Retina (tissue), 1 donor: ENCODE data around the gene PTPN18.
A peak's percentile ranks its signal among the peaks of the same experiment; 100 is the strongest.

ENCODE experiments used
- DNase-seq: peaks from one replicate; pipeline ENCODE4 v3.0.0-alpha.2; 2016

The PTPN18 gene

DNA sequence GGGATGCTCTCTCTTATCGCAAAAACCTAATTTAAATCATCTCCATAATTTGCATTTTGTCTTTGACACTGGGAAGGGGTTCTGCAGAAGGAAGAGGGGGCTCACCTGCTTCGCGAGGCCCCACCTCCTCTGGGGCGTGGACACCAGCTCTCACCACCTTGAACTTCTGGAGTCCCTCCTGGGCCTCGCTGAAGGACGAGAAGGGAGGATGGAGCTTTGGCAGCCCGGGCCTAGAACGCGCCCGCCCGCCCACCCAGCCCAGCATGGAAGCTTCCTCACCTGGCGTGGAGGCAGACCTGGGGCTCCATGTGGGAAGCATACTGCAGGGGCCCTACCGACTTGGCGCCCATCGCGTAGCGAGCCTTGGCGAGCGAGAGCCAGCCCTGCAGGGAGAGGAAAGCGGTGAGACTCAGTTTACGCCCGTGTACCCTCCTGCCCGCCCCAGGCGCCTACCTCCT is 14.3 kb upstream of the PTPN18 start:
- DNase-seq = no peak

DNA sequence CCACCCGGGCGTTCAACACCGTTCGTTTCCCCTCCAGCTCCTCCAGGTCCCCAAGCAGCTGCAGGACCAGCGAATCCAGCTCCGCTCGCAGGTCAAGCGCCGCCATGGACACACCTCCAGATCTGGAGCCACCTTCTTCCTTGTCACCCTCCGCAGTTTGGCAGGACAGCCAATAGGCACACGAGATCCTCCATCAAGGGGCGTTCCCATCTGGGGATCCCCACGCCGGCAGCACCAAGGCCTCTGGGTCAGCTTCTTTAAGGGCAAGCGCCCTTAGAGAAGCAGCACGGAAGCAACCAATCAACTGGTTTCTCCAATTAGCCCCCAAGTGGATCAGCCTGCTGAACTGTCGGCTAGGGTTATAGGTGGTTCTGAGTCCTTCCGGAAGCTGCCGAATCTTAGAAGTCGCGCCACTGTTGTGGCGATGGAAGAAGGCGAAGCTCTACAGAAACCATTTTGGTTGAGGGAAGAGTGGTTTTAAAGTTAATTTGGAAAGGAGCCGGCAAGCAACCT is 13.8 kb upstream of the PTPN18 start:
- peak; percentile 99 for DNase-seq

DNA sequence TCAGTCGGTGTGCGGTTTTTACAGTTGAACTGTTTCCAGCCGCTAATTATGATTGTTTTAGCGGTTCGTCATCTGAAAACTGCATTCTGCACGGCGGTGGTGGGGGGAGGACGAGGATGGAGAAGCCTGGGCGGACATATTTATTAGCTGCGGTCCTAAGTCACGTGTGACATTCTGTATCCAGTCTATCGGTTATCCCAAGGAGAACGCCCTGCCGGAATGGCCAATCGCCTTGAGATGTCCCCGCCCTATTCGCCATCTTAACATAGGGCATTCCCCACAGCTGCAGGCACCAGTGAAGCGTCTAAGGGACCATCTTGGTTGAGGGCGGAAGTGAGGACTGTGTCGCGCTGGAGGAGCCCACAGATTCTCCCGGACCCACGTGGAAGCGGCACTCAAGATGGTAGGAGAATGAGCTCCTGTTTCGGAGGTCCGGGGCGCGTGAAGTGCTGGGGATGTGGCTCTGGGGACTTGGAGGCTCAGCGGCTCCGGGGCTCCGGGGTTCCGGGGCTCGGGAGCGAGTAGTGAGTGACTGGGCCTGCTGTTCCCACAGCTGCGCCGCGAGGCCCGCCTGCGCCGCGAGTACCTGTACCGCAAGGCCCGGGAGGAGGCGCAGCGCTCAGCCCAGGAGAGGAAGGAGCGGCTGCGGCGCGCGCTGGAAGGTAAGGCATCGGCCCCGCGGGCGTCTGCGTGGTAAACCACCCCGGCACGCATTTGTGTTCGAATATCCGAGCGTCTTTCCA is 13.2 kb upstream of the PTPN18 start, which contains the start of gene IMP4:
IMP4 (plus strand) TSS at position 365 of the 743 bp plus-strand sequence; CDS start at position 401, 36 bp downstream.
- peak; percentile 97 for DNase-seq

DNA sequence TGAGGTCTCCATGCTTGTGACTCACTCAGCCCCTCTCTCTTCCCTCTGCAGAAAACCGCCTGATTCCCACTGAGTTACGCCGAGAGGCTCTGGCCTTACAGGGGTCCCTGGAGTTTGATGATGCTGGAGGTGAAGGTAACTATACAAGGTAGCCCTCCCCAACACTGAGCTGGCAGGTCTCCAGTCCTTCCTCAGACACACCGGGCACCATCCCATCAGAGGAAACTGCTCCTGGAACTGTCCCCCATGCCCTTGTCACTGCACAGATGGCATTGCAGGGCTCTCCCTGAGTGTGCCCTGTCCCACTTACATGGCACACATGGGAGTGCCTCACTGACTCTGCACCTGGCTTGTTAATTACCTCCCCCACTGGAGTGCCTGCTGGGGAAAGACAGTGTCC is 11.3 kb upstream of the PTPN18 start:
- no peak for DNase-seq

DNA sequence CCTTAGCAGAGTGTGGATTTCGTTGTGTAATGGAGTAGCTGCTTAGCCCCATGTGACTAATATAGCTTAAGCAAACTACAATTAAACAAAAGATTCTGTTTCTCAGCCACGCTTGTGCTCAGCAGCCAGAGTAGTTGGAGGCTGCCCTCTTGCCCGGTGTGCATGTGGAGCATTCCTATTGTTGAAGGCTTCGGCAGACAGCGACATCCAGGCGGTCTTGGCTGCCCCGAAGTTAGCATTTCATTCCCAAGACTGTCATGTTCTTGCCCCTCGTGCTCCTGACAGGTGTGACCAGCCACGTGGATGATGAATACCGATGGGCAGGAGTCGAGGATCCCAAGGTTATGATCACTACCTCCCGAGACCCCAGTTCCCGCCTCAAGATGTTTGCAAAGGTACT is 10.8 kb upstream of the PTPN18 start:
- DNase-seq = no peak

DNA sequence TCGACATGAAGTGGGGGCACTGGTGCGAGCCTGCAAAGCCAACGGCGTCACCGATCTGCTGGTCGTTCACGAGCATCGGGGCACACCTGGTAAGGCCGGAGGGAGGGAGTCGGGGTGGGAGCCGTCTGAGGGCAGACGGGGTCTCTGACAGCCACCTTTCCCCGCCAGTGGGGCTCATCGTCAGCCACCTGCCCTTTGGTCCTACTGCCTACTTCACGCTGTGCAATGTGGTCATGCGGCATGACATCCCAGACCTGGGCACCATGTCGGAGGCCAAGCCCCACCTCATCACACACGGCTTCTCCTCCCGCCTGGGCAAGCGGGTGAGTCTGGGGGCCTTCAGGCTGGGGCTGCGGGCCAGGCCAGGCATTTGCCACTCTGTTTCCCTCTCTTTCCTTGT is 10.2 kb upstream of the PTPN18 start:
- DNase-seq = no peak

DNA sequence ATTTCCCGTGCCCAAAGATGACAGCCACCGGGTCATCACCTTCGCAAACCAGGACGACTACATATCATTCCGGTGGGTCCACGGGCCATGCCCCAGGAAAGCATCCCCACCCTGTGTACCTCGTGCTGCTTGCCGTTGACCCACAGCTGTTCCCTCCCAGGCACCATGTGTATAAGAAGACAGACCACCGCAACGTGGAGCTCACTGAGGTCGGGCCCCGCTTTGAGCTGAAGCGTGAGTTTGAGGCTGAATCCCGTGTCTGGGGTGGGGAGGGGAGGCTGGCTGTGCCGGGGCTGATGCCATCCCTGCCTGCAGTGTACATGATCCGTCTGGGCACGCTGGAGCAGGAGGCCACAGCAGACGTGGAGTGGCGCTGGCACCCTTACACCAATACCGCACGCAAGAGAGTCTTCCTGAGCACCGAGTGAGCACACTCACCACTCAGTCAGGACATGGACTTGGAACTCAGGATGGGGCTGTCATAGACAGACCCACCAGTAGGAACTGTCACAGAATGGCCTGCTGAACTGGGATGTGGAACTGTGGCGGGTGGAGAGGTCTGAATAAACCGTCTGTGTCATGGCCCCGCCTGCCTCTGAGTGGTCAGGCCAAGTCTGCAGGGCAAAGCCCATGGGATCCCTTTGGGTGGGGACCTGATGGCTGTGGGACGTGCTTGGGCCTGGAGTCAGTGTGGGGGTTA is 9.7 kb upstream of the PTPN18 start:
- DNase-seq = no peak

DNA sequence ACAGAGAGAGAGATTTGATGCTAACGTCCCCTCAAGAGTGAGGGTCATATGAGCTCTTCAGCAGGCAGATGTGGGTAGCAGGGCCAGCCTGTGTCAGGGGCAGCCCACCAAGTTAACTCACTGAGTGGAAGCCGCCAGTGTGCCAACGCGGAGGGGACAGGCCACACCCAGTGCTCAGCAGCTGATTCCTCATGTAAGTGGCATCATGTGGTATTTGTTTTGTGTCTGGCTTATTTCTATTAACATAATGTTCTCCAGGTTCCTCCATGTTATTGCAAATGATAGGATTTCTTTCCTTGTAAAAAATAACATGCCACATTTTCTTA is 9.2 kb upstream of the PTPN18 start:
- DNase-seq = no peak

DNA sequence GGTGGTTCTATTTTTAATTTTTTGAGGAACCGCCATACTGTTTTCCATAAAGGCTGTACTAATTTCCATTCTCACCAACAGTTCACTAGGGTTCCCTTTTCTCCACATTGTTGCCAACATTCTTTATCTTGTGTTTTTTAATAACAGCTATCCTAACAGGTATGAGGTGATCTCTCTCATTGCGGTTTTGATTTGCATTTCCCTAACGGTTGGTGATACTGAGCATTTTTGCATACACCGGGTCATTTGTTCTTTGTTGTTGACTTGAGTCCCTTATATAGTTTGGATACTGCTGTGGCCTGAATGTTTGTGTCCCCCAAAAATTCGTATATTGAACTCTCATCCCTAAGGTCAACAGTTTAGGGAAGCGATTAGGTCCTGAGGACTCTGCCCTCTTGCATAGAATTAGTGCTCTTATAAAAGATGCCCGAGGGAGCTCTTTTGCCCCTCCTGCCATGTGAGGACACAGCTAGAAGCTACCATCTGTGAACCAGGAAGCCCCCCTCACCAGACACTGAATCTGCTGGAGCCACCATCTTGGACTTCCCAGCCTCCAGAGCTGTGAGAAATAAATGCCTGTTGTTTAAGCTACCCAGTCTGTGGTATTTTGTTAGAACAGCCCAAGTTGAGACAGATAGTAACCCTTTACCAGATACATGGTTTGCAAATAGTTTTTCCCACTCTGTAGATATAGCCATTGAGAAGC is 8.5 kb upstream of the PTPN18 start:
- no peak for DNase-seq

DNA sequence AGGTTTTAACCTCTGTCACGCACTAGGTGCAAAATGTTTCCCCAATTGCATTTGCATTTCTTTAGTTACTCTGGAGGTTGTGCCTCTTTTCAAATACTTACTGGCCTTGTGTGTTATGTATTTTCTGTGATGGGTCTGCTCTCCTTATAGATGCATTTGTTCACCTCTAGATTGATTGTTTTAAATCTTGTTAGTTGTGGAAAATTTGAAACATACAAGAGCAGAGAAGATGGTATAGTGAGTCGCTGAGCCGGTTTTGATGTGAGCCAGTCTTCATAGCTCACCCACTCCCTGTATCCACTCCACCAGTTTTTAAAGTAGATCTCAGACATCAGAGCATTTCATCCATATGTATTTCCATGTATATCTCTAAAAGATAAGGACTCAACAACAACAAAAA is 6.7 kb upstream of the PTPN18 start:
- no peak for DNase-seq

DNA sequence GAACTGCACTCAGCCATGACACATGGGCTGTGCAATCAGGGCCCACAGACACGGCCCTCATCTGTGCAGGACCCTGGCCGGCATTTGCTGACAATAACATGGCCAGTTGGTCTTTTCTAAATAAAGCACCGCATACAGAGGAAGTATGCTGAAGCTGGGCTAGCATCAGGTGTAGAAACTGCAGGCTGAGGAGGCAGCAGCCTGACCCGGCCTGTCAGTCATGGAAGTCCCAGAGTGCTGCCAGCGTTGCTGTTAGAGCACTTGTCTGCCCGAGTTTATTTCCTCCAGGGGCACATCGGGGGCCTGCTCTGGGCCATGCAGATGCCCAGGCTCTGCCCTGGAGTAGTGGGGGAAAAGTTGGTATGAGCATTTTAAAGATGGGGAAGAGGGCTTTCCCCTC is 4.1 kb upstream of the PTPN18 start:
- DNase-seq = peak; percentile 56

DNA sequence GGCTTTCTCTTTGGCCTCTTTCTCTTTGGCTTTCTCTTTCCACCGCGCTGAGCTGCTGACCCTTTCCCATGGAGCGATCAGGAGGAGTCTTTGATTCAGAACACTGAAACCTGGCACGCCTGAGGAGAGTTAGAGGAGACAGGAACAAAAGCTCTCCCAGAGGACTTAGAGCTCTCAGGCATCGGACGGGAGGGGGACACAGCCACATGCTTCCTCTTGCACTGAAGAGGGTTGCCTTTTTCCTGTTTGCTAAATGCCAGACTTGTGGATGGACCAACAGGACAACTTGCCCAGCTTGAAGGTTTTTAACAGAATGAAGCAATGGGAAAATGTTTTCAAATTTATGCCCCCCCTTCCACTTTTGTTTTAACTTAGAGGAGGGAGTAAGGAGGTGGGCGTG is 3.6 kb upstream of the PTPN18 start:
- DNase-seq = no peak

DNA sequence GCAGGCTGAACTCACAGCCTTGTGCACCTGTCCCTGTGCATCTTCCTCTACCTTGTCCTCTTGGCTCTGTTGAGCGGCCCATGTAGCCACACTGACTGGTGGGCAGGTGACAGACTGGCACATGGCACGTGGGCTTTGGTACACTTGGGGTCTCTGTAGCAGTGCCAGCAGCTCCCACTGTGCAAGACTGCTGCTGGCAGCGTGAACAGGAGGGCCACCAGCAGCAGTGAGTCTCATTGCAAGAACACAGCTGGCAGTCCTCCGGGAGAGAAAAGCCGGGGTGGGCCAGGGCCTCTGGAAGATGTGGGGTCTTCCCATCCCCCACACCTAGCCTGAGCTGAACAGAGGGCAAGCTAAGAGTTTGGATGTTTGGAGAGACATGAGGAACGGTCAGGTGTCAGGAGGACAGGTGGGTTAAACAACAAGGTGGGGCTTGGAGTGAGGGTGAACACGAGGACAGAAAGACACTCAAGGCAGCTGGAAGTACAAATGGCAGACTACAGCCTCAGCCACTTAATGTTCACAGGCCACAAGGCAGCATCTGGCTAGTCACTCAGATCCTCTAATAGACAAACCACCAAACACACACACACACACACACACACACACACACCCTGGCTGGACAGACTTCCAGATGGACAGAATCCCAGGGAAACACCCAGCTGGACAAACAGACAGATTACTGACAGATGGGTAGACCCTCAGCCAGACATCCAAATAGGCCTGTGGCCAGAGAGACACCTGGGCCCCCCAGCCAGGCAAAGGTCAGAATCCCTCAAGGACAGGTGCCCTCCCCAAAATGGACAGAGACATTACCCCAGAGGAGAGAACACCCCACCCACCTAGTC is 2.3 kb upstream of the PTPN18 start:
- peak; percentile 34 for DNase-seq

DNA sequence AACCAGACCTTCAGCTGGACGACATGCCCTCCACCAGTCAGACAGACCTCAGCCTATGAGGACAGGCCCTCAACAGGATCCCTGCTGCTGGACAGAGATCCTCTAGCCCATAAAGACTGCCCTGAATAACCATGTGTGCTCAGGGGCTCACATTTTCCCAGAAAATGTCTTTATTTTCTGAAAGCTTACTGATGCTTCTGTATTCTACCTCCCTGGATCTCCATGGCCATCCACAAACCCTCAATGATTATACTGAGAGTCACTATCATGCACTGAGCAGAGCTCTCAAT is 1.8 kb upstream of the PTPN18 start:
- peak; percentile 18 for DNase-seq

DNA sequence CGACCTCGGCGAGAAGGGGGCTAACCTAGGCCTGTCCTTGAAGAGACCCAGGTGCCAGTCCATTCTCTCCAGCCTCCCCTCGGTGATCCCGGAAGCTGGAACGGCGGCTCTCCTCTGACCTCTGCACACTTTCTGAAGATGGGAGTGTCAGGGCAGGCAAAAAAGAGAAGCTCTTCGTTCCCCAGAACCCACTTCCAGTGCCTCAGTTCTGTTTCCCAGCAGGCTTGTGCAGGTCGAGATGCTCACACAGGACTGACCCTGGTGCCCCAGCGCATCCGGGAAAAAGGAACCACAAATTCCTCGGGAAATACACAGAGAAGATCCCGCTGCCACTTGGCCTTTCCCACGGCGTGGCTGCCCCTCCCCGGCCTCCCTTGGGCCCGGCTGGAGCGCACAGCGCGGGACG is 681 bp upstream of the PTPN18 start:
- no peak for DNase-seq

DNA sequence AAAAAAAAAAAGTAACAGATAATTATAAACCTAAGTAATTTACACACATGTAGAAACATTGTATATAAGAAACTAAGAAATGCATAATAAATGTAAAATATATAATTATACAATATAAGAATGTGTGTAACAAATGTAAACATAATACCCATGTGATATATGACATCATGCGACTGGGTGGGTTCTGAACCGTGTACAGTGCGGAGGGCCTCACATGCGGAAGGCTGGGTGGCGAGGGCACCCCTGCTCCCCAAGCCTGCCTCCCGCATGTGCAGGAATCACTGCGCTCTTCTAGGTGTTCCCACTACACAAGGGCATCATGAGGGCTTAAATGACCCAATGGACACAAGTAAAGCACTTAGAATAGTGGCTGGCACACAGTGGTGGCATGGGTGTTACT is 2.0 kb downstream of the PTPN18 start:
- DNase-seq = no peak

DNA sequence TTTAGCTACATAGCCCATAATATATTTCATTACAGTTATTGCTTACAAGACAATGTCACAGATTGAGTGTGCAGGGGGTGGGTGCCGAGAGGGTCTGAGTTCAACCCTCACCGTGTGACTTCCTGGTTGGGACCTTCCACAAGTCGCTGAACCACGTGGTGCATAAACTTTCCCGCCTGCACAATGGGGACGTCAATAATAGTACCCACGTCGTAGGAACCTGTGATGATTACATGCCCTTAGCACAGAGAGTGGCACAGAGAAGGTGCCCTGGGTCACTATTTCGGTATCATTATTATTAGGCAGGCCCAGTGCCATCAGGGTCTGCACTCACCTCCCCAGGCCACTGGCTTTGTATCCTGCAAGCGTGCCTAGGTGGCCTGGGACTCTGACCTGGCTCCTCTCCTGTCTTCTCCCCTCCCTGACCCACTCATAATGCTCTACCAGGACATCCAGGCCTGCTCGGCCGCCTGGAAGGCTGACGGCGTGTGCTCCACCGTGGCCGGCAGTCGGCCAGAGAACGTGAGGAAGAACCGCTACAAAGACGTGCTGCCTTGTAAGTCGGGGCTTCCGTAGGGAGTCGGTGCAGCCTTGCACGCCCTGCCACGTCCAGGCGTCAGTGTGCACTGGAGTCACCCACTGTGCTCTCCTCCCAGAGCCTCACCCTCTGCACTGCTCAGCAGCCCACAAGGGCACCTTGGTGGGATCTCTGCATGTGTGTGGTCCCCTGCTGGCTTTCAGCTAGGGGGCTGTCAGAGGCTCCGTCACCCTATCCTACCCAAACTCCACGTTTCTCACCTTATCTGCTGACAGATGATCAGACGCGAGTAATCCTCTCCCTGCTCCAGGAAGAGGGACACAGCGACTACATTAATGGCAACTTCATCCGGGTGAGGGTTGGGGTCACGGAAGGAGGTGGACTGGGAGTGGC is 2.8 kb downstream of the PTPN18 start:
- no peak for DNase-seq

DNA sequence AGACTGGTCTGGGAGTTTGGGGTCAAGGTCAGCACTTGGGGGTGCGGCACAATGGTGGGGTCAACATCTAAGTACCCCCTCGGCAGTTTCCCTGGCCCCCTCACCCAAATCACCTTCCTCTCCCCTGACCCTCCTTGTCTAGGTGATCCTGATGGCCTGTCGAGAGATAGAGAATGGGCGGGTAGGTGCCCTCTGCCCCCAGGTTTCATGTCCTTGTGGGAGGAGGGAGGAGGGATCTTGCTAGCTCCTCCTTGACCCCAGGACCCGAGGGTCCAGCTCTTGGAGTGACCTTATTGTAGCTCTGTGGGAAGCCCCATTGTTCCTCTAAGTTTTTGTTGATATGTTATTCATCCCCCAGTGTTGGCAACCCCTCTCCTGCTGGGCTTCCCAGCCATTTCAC is 3.6 kb downstream of the PTPN18 start:
- DNase-seq = no peak

DNA sequence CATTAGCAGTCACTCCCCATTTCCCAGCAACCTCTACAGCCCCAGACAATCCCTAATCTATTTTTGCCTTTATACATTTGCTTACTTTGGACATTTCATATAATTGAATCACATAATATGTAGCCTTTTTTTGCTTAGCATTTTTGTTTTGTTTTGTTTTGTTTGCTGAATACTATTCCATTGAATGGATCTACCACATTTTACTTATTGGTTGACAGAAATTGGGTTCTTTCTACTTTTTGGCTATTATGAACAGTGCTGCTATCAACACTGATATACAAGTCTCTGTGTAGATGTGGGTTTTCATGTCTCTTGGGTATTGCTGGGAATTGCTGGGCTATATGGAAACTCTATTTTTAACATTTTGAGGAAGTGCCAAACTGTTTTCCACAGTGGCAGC is 7.6 kb downstream of the PTPN18 start:
- DNase-seq = no peak

DNA sequence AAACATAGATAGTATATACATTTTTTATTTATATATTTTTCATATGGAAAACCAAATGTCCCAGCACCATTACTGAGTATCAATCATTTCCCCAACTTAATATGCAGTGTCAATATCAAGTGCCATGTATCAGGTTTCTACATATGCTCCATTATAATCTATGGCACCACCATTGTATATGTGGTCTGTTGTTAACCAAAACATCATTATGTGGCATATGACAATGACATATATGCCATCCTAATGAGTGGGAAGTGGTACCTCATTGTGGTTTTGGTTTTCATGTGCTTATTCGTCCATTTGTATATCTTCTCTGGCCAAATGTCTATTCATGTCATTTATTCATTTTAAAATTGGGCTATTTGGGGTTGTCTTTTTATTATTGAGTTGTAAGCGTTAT is 9.2 kb downstream of the PTPN18 start:
- DNase-seq = no peak

DNA sequence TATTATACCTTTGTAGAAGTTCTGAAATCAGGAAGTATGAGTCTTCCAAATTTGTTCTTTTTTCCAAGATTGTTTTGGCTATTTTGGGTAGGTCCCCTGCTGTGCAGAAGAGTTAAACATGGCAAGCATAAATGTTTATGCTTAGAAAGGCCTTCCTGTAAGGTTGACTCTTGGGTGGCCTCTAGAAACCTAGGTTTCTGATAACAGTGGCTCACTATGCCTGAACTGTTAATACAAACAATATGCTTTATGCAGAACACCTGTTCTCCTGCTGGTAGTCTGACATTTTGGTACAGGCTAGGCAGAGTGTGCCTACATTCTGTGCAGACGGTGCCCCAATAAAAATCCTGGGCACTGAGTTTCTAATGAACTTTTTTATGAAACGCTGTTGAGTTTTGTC is 10.1 kb downstream of the PTPN18 start:
- no peak for DNase-seq

DNA sequence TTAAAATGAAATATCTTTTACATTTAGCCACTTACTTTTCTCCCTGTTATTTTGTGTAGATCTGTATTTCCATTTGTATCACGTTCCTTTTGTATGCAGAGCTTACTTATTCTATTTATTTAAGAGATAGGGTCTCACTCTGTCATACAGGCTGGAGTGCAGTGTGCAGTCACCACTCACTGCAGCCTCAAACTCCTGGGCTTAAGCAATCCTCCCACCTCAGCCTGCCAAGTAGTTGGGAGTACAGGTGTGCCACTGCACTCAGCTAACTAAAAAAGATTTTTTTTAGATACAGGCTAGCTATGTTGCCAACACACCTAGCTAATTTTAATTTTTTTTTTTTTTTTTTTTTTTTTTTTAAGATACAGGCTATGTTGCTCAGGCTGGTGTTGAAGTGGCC is 10.9 kb downstream of the PTPN18 start:
- DNase-seq = no peak
